ENCODE results near the gene EPS15.

DNA sequence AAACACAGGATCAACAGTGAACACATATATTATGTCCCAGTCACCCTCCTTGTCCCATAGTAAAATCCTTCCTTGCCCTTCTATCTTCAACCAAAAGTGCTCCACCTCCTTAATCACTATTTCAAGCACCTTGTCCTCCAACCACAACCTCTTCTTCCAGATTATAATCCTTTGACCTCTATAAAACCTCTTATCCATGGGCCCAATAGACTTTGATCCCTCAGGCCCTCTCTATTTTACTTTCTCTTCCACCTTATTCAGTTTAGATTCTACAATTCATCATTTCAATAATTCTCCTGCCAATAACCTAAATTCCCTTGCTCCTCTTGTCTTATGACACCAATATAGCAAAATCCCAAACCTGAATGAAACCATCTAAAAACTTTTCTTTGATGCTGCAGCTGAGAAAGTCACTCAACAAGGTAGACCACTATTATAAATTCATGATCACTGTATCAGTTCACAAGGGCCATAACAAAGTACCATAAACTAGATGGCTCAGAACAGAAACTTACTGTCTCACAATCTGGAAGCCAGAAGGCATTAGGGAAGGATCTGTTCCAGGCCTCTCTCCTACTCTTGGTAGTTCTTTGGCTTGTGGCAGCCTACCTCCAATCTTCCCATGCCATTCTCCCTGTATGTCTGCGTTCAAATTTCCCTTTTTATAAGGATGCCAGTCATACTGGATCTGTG, 24.8 kb downstream of the EPS15 start:
- no peak for TF ChIP-seq EZH2 (optimal IDR thresholded peaks at IDR 0.05; ENCODE audit: low read depth, low read length)
- TF ChIP-seq, protein P1, sequence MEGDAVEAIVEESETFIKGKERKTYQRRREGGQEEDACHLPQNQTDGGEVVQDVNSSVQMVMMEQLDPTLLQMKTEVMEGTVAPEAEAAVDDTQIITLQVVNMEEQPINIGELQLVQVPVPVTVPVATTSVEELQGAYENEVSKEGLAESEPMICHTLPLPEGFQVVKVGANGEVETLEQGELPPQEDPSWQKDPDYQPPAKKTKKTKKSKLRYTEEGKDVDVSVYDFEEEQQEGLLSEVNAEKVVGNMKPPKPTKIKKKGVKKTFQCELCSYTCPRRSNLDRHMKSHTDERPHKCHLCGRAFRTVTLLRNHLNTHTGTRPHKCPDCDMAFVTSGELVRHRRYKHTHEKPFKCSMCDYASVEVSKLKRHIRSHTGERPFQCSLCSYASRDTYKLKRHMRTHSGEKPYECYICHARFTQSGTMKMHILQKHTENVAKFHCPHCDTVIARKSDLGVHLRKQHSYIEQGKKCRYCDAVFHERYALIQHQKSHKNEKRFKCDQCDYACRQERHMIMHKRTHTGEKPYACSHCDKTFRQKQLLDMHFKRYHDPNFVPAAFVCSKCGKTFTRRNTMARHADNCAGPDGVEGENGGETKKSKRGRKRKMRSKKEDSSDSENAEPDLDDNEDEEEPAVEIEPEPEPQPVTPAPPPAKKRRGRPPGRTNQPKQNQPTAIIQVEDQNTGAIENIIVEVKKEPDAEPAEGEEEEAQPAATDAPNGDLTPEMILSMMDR (IDR thresholded peaks at IDR 0.05; ENCODE audit: low read length) = no peak

Data from MM.1S (cell line).